K562 (cell line): Measurements from ENCODE around the gene FNBP1. TPM values are rescaled to one million over a fixed set of nuclear protein-coding genes. Genes with fewer than 3 reads are reported as not detected.

Experiments
- ATF4 ChIP-seq: fragments of 450-650 bp; formaldehyde crosslinking; IDR thresholded peaks from 2 replicates; pipeline ENCODE4 v1.4.0; 2022; ENCODE audit warnings: mild to moderate bottlenecking, moderate library complexity
- BCLAF1 ChIP-seq, 2 experiments: fragments of 450-650 bp in 1 of 2; IDR thresholded peaks; 2 replicates each; pipeline ENCODE4 v1.6.1; 2011 to 2017; ENCODE audit warnings: low read depth in 2 of 2, antibody characterized with exemption in 1 of 2, borderline replicate concordance in 1 of 2, low read length in 1 of 2, mild to moderate bottlenecking in 1 of 2, mixed read lengths in 1 of 2; ENCODE audit not compliant: control insufficient read depth in 1 of 2
- BMI1 ChIP-seq: fragments of 150-350 bp; IDR thresholded peaks from 2 replicates; pipeline ENCODE4 v1.6.1; 2014; ENCODE audit warnings: low read length
- CBX8 ChIP-seq: fragments of 200-600 bp; sonication (generic); IDR thresholded peaks from 2 replicates; pipeline ENCODE4 v1.6.1; 2012; ENCODE audit warnings: borderline replicate concordance, mixed run types, low read depth, mild to moderate bottlenecking, moderate library complexity, mixed read lengths, low read length, control low read depth, inconsistent platforms; ENCODE audit not compliant: poor library complexity, severe bottlenecking; ENCODE audit errors: extremely low read depth
- CEBPZ ChIP-seq: fragments of 150-350 bp; IDR thresholded peaks from 2 replicates; pipeline ENCODE4 v1.6.1; 2014; ENCODE audit warnings: low read depth, mild to moderate bottlenecking, low read length, borderline replicate concordance
- PHF20 ChIP-seq: fragments of 450-650 bp; IDR thresholded peaks from 2 replicates; pipeline ENCODE4 v1.6.1; 2018; ENCODE audit not compliant: partially characterized antibody
- PYGO2 ChIP-seq: fragments of 450-650 bp; IDR thresholded peaks from 2 replicates; pipeline ENCODE4 v1.6.1; 2016; ENCODE audit warnings: mild to moderate bottlenecking, missing genetic modification characterization, moderate library complexity, missing compliant biosample characterization
- SIN3B ChIP-seq: fragments of 450-650 bp; IDR thresholded peaks from 2 replicates; pipeline ENCODE4 v1.6.1; 2017; ENCODE audit warnings: low read depth, mild to moderate bottlenecking, moderate library complexity
- SNRNP70 ChIP-seq: fragments of 200-400 bp; formaldehyde crosslinking; optimal IDR thresholded peaks from 2 replicates; pipeline ENCODE3; 2017; ENCODE audit warnings: low read depth, low read length
- ZNF274 ChIP-seq: IDR thresholded peaks from 2 replicates; pipeline ENCODE4 v1.6.1; 2011; ENCODE audit warnings: low read depth, mild to moderate bottlenecking, low read length, moderate library complexity, borderline replicate concordance
- ZNF77 ChIP-seq: fragments of 250-450 bp; sonication (Bioruptor Pico); IDR thresholded peaks from 2 replicates; pipeline ENCODE4 v1.5.0; 2020
- polyA plus RNA-seq, 8 experiments: library from polyadenylated mRNA; depleted of rRNA in 4 of 8; stranded (reverse) in 5 of 8; unstranded in 3 of 8; fragments of >200 nt; fragmentation: Nextera tagmentation in 2 of 8; fragmentation: Illumina TruSeq in 1 of 8; extraction: Ambion mirVana in 2 of 8; extraction: Trizol in 1 of 8; gene quantifications; 2 replicates each; pipeline versions ENCODE4 v1.2.1 to v1.2.3, GENCODE V29; 2011 to 2014; ENCODE audit warnings: inconsistent platforms in 1 of 8, missing spikeins in 1 of 8
- total RNA-seq, 7 experiments: library from RNA; depleted of rRNA in 6 of 7; stranded (reverse); fragments of >200 nt in 6 of 7; fragmentation: Illumina TruSeq in 2 of 7; extraction: Trizol in 2 of 7; gene quantifications; 2 replicates each; pipeline versions ENCODE4 v1.2.1 to v1.2.3, GENCODE V29; 2011 to 2021; ENCODE audit warnings: low replicate concordance in 1 of 7

The FNBP1 gene
- total and polyA plus RNA-seq, 9 of the 15 experiments (the other 6 are each of a cell fraction or from before 2014, with no cell fraction given): 1.8 to 14.9 (median 7.6) TPM

GRCh38 chr9:130042885-130043653 lies at the start of gene FNBP1 (continued):
- TF ChIP-seq BCLAF1 (IDR thresholded peaks at IDR 0.05; ENCODE audit: borderline replicate concordance in 1 of 2, control insufficient read depth in 1 of 2, low read depth in 2 of 2, low read length in 1 of 2) (no peak), ZNF77 (CRISPR knock-in tag) (no peak), ZNF274 (no peak), SNRNP70 (no peak), ATF4 (no peak), BMI1 (no peak), SIN3B (no peak), PYGO2 (tag) (no peak), CEBPZ (no peak), CBX8 (no peak), PHF20 (no peak)
